H1 (cell line): ENCODE data around the gene ZNF280B. TPM values are rescaled to one million over a fixed set of nuclear protein-coding genes. Genes with fewer than 3 reads are reported as not detected.

Experiments used
- ATF2 ChIP-seq: IDR thresholded peaks from 2 replicates; pipeline ENCODE4 v1.6.1; 2012; ENCODE audit warnings: low read length, inconsistent platforms
- BACH1 ChIP-seq: IDR thresholded peaks from 2 replicates; pipeline ENCODE4 v1.6.1; 2012; ENCODE audit warnings: low read length, improper control_type of control experiment
- CBX5 ChIP-seq: fragments of 300-800, 300-1000 bp; sonication (generic); IDR thresholded peaks from 2 replicates; pipeline ENCODE4 v1.7.1; 2016; ENCODE audit warnings: antibody characterized with exemption, low read length, low read depth
- CHD2 ChIP-seq: IDR thresholded peaks from 2 replicates; pipeline ENCODE4 v1.6.1; 2012; ENCODE audit warnings: low read length, improper control_type of control experiment
- CTCF ChIP-seq, 3 experiments: IDR thresholded peaks; 1 replicate in 2 of 3; 2 replicates in 1 of 3; pipeline versions ENCODE4 v1.5.1 to v1.6.1; 2011; ENCODE audit warnings: low read length in 3 of 3, mild to moderate bottlenecking in 3 of 3, inconsistent platforms in 2 of 3, low read depth in 1 of 3, moderate library complexity in 1 of 3; ENCODE audit not compliant: insufficient read depth in 1 of 3; ENCODE audit errors: control extremely low read depth in 1 of 3
- EGR1 ChIP-seq: IDR thresholded peaks from 2 replicates; pipeline ENCODE4 v1.6.1; 2011; ENCODE audit warnings: low read depth, low read length, borderline replicate concordance
- EZH2 ChIP-seq: fragments of 200-600 bp; sonication (generic); IDR thresholded peaks from 2 replicates; pipeline ENCODE4 v1.7.1; 2012; ENCODE audit warnings: low read depth, mild to moderate bottlenecking, moderate library complexity, low read length, inconsistent platforms; ENCODE audit not compliant: severe bottlenecking
- GABPA ChIP-seq: IDR thresholded peaks from 2 replicates; pipeline ENCODE4 v1.6.1; 2011; ENCODE audit warnings: mild to moderate bottlenecking, low read length, moderate library complexity, borderline replicate concordance; ENCODE audit not compliant: insufficient read depth
- GTF2F1 ChIP-seq: IDR thresholded peaks from 2 replicates; pipeline ENCODE4 v1.6.1; 2012; ENCODE audit warnings: low read depth, low read length, improper control_type of control experiment, borderline replicate concordance
- HDAC6 ChIP-seq: IDR thresholded peaks from one replicate; pipeline ENCODE4 v1.7.1; 2012; ENCODE audit warnings: low read depth, mild to moderate bottlenecking, inconsistent platforms, low read length, moderate library complexity
- KDM5A ChIP-seq: fragments of 200-600 bp; IDR thresholded peaks from 2 replicates; pipeline ENCODE4 v1.7.1; 2012; ENCODE audit warnings: mild to moderate bottlenecking, low read length, inconsistent platforms, mixed read lengths
- PHF8 ChIP-seq: fragments of 200-600 bp; sonication (generic); conservative IDR thresholded peaks from 2 replicates; pipeline ENCODE4 v1.7.1; 2012; ENCODE audit warnings: low read depth, mild to moderate bottlenecking, inconsistent platforms, low read length, moderate library complexity
- POU5F1 ChIP-seq: IDR thresholded peaks from 2 replicates; pipeline ENCODE4 v1.6.1; 2011; ENCODE audit warnings: low read depth, mild to moderate bottlenecking, low read length, moderate library complexity
- SIRT6 ChIP-seq: IDR thresholded peaks from one replicate; pipeline ENCODE4 v1.7.1; 2012; ENCODE audit warnings: low read length, inconsistent platforms
- SP4 ChIP-seq: IDR thresholded peaks from 2 replicates; pipeline ENCODE4 v1.6.1; 2012; ENCODE audit warnings: low read length, inconsistent platforms
- SRF ChIP-seq: IDR thresholded peaks from 2 replicates; pipeline ENCODE4 v1.6.1; 2011; ENCODE audit warnings: mild to moderate bottlenecking, low read depth, low read length, moderate library complexity
- SUZ12 ChIP-seq: fragments of 200-600 bp; sonication (generic); IDR thresholded peaks from 2 replicates; pipeline ENCODE4 v1.6.1; 2012; ENCODE audit warnings: mild to moderate bottlenecking, inconsistent platforms, low read length, moderate library complexity, mixed read lengths
- TAF1 ChIP-seq: IDR thresholded peaks from 2 replicates; pipeline ENCODE4 v1.6.1; 2011; ENCODE audit warnings: mild to moderate bottlenecking, low read depth, low read length
- TCF12 ChIP-seq: IDR thresholded peaks from 2 replicates; pipeline ENCODE4 v1.6.1; 2011; ENCODE audit warnings: low read depth, mild to moderate bottlenecking, low read length
- ZNF274 ChIP-seq: IDR thresholded peaks from 2 replicates; pipeline ENCODE4 v1.7.0; 2012; ENCODE audit warnings: low read length, borderline replicate concordance; ENCODE audit errors: extremely low read depth
- polyA plus RNA-seq, 7 experiments: library from polyadenylated mRNA; depleted of rRNA in 3 of 7; stranded (reverse) in 5 of 7; unstranded in 2 of 7; fragments of >200 nt in 5 of 7; fragments of 200-250 nt in 2 of 7; gene quantifications; 1 replicate in 5 of 7; 2 replicates in 1 of 7; 4 replicates in 1 of 7; pipeline versions ENCODE4 v1.2.1 to v1.2.3, GENCODE V29; 2011 to 2013; ENCODE audit warnings: missing spikeins in 2 of 7, mixed read lengths in 2 of 7
- total RNA-seq: library from RNA; stranded (reverse); fragmentation: NEBNext Ultra II Directional; extraction: Animal tissue kit (Norgen Biotek cat#: 25700); gene quantifications from 2 replicates; pipeline ENCODE4 v1.2.1, GENCODE V29; 2021

Gene ZNF280B
- total and polyA plus RNA-seq, 2 of the 8 experiments (the other 6 are each of a cell fraction or from before 2014, with no cell fraction given) = 4.8 to 11.7 TPM

DNA sequence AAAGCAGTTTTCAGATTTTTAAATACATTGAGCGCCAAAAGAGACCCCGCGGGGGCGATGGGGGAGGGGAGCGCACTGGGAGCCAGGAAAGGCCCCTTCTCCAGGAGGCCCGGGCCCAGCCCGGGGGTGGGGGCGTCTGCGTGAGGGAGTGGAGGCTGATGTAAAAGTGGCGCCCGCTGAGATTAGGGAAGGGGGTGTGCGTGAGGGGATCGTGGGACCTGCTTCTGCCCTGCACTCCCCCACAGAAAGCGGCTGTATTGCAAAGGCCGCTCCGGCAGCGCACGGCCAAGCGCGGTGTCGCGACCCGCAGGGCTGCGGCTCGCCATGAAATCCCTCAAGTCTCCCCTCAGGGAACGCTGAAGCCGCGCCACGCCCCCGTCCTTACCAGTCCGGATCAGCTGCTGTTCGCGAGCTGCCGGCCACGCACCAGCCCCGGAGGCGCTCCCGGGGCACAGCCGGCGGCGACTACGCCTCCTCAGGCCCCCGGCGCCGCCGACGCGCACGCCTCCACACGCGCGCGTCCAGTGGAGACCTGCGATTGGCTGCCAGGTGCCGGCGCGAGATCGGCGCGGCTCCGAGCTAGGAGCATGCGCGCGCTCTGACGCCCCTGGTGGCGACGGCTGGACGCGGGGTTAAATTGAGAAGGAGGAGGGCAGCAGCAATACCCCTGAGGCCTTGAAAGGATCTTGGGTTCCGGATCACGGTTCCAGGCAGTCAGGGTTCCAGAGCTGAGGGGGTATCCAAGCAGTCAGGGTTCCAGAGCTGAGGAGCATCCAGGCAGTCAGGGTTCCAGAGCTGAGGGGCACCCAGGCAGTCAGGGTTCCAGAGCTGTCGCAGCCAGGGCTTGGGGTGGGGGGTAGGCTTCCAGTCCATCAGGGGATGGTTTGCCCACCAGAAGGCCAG, at the start of gene ZNF280B (continued):
- TF ChIP-seq TCF12 (no peak), ATF2 (no peak), SRF (no peak), HDAC6 (no peak), PHF8 (peak; percentile 86), EZH2 (no peak), CTCF (IDR thresholded peaks at IDR 0.05; ENCODE audit: control extremely low read depth in 1 of 3, insufficient read depth in 1 of 3, low read depth in 1 of 3, low read length in 3 of 3) (peak; percentile 72 to 89 (median 86)), EGR1 (no peak), CHD2 (no peak), SP4 (no peak), ZNF274 (no peak), GABPA (no peak), BACH1 (no peak), GTF2F1 (no peak), SIRT6 (no peak), POU5F1 (no peak), KDM5A (no peak), TAF1 (peak; percentile 70; the same call in 1 of the 2 replicates), SUZ12 (peak; percentile 29; the same call in 1 of the 2 replicates), CBX5 (no peak)
